PFSK-1 (cell line): ENCODE data around the gene LRRC47.

Experiments
- FOXP2 ChIP-seq: optimal IDR thresholded peaks from 2 replicates; pipeline ENCODE3; 2011; ENCODE audit warnings: borderline replicate concordance, control low read depth, inconsistent platforms; ENCODE audit not compliant: insufficient read depth; ENCODE audit errors: extremely low read length, extremely low read depth
- POLR2AphosphoS5 ChIP-seq: IDR thresholded peaks from 2 replicates; pipeline ENCODE4 v1.6.1; 2012; ENCODE audit warnings: low read depth, mild to moderate bottlenecking, control low read depth, low read length, moderate library complexity
- SIN3A ChIP-seq: IDR thresholded peaks from 2 replicates; pipeline ENCODE4 v1.6.1; 2012; ENCODE audit warnings: mild to moderate bottlenecking, low read length, moderate library complexity, borderline replicate concordance; ENCODE audit not compliant: insufficient read depth
- TAF1 ChIP-seq: IDR thresholded peaks from 2 replicates; pipeline ENCODE4 v1.6.1; 2012; ENCODE audit warnings: low read length, control low read depth, borderline replicate concordance; ENCODE audit not compliant: insufficient read depth
- TF ChIP-seq, protein P1 (sequence below), 2 experiments: IDR thresholded peaks; 2 replicates each; pipeline versions ENCODE4 v1.6.1 to v1.8.0; 2011 to 2012; ENCODE audit warnings: low read depth in 2 of 2, low read length in 2 of 2, control low read depth in 1 of 2, inconsistent platforms in 1 of 2, mild to moderate bottlenecking in 1 of 2, moderate library complexity in 1 of 2; ENCODE audit not compliant: insufficient read depth in 1 of 2

Gene LRRC47

DNA sequence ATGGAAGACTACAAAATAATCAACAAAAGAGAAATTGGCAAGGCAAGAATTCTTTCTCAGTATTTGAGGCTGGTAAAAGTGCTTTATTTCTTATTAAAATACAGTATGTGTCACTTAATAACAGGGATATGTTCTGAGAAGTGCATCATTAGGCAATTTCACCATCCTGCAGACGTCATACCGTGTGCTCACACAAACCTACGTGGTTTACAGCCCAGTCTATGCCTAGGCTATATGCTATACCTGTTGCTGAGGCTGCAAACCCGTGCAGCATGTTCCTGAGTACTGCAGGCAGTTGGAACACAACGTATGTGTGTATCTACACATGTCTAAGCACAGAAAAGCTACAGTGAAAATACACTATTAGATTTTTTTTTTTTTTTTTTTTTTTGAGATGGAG, 46.8 kb downstream of the LRRC47 start:
- TF ChIP-seq TAF1 (no peak), SIN3A (no peak), FOXP2 (no peak), POLR2AphosphoS5 (no peak)
- TF ChIP-seq, protein P1, sequence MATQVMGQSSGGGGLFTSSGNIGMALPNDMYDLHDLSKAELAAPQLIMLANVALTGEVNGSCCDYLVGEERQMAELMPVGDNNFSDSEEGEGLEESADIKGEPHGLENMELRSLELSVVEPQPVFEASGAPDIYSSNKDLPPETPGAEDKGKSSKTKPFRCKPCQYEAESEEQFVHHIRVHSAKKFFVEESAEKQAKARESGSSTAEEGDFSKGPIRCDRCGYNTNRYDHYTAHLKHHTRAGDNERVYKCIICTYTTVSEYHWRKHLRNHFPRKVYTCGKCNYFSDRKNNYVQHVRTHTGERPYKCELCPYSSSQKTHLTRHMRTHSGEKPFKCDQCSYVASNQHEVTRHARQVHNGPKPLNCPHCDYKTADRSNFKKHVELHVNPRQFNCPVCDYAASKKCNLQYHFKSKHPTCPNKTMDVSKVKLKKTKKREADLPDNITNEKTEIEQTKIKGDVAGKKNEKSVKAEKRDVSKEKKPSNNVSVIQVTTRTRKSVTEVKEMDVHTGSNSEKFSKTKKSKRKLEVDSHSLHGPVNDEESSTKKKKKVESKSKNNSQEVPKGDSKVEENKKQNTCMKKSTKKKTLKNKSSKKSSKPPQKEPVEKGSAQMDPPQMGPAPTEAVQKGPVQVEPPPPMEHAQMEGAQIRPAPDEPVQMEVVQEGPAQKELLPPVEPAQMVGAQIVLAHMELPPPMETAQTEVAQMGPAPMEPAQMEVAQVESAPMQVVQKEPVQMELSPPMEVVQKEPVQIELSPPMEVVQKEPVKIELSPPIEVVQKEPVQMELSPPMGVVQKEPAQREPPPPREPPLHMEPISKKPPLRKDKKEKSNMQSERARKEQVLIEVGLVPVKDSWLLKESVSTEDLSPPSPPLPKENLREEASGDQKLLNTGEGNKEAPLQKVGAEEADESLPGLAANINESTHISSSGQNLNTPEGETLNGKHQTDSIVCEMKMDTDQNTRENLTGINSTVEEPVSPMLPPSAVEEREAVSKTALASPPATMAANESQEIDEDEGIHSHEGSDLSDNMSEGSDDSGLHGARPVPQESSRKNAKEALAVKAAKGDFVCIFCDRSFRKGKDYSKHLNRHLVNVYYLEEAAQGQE (IDR thresholded peaks at IDR 0.05; ENCODE audit: insufficient read depth in 1 of 2, low read depth in 2 of 2, low read length in 2 of 2) = no peak

DNA sequence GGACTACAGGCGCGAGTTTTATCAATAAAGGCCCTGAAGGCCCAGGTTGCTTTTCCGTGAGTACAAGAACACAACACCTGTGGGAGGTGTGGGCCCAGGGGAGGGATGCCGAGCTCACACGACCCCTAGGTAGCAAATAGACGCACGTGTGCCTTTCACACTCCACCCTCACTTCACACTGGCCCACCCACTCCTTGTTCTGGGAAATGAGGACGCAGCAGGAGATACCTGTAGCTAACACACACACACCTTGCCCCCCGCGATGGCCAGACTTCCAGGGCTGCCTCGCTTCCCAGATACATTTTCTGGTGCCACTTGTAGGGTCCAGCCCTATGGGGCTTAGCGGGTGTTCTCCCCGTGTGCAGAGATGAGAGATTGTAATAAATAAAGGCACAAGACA, 48.4 kb downstream of the LRRC47 start:
- TF ChIP-seq SIN3A (no peak), TAF1 (no peak), FOXP2 (no peak), POLR2AphosphoS5 (no peak)
- TF ChIP-seq, protein P1 (IDR thresholded peaks at IDR 0.05; ENCODE audit: insufficient read depth in 1 of 2, low read depth in 2 of 2, low read length in 2 of 2) = no peak

DNA sequence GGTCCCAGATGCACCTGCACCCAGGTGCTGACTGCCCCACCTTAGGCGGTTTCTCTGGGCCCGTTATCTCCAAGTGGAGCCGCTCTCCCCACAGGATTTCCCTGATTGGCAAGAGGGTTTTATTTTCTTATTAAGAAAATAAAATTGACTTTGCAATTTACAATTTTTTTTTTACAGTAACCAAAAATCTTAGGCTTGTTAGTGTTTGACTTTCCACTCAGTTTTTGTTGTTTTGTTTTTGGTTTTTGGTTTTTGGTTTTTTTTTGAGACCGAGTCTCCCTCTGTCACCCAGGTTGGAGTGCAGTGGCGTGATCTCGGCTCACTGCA, 48.8 kb downstream of the LRRC47 start:
- TF ChIP-seq TAF1 = no peak
- TF ChIP-seq FOXP2 = no peak
- TF ChIP-seq, protein P1 (IDR thresholded peaks at IDR 0.05; ENCODE audit: insufficient read depth in 1 of 2, low read depth in 2 of 2, low read length in 2 of 2) = no peak
- TF ChIP-seq SIN3A = no peak
- no peak for TF ChIP-seq POLR2AphosphoS5

DNA sequence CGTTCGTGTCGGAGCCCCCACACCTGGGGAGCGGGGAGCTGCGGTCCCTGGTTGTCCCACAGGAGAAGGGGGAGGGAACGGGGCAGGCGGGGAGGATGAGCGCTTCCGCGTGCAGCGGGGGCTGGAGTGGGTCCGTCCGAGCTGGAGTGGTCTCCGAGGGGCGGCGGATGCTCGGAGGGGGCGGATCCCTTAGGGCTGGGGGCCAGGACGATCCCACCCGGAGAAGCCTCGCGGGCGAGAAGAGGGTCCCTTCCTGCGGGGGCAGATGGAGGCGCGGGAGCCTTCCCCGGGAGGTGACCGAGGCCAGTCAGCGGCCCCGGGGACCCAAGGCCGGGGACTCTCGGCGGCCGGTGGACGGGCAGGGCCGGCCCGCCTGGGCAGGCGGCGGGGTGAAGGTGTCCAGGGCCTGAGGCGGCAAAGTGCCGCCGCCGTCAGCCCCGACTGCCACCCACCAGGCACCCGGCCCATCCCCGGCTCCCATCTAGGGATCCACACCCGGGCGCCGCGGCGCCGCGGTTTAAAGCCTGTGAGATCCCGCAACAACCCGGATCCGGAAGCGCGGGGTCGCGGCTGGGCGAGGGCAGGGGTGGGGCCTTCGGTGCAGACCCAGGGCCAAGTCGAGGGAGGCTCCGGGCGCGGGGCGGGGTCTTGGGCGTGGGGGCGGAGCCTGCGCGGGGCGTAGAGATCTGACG, 49.3 kb downstream of the LRRC47 start:
- TF ChIP-seq FOXP2 (no peak), POLR2AphosphoS5 (peak; percentile 84), SIN3A (no peak), TAF1 (0 out of 2 replicates have a peak, but pooled peaks have one; percentile 40)

DNA sequence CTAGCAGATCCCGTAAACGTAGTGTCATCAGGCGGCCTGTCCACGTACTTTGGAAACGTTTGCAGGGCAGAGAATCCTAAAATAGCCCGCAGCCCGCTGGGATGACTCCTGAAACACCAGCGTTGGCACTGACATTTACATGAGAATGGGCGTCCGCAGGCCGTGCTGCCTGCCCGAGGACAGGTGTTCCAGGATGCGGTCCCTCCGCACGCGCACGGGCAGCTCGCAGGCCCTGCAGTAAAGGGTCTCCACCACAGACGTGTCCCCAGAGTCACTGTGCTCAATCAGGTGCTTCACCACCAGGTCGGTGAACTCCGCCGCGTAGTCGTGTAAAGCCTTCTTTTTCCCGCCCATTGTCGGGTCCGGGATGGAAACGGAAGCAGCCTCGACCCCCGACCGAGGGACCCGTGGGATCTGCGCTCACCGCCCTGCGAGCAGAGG, 49.9 kb downstream of the LRRC47 start:
- TF ChIP-seq SIN3A (no peak), POLR2AphosphoS5 (no peak), TAF1 (no peak), FOXP2 (no peak)
- TF ChIP-seq, protein P1 (IDR thresholded peaks at IDR 0.05; ENCODE audit: insufficient read depth in 1 of 2, low read depth in 2 of 2, low read length in 2 of 2) = no peak
